ENCODE results near the gene CPXM2.

Gene CPXM2

DNA sequence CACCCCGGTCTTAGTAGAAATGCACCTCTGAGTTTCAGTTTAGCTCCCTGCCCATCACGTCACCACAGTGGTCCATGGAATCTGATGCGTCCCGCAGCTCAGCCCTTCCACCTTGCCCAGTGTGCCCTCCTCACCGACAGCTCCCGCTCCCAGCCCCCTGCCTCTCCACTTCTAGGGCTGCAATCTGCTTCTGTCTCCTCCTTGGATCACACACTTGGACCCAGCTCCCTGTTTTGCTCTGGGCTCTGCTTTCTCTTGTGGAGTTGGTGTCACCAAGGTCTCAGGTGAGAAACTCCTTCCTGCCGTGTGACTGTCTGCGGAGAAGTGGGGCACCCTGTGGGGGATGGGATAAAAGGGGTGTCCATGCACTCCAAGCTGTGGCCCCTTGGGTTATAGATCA lies 187.5 kb downstream of the CPXM2 start:
- in situ Hi-C loops (cut with MboI; ENCODE audit: low sequenced_read_pairs), result no loop called here

GRCh38 chr10:123703195-123703790 lies 188.3 kb downstream of the CPXM2 start:
- in situ Hi-C loops (cut with MboI; ENCODE audit: low sequenced_read_pairs), result no loop called here
